HG03432 (cell line): ENCODE measurements around the gene PRRT1B.

Experiments
- ATAC-seq: cut with Tn5 transposase; IDR thresholded peaks from one replicate; pipeline ENCODE4 v1.9.1; 2021; ENCODE audit warnings: mild to moderate bottlenecking, moderate library complexity; ENCODE audit not compliant: unreplicated experiment

Gene PRRT1B

GRCh38 chr9:131594906-131595665 is 49.8 kb downstream of the PRRT1B start:
- no peak for ATAC-seq

- ATAC-seq = no peak
These were observed 50.5 kb downstream of the PRRT1B start for GRCh38 chr9:131595696-131596429.

GRCh38 chr9:131596430-131596743 is 51.1 kb downstream of the PRRT1B start:
- no peak for ATAC-seq

- ATAC-seq = no peak
These were observed 51.9 kb downstream of the PRRT1B start for GRCh38 chr9:131597246-131597645.

GRCh38 chr9:131598121-131598520 is 52.8 kb downstream of the PRRT1B start:
- no peak for ATAC-seq

GRCh38 chr9:131601683-131602181 is 56.4 kb downstream of the PRRT1B start:
- no peak for ATAC-seq

- ATAC-seq = no peak
These were observed 57.9 kb downstream of the PRRT1B start for GRCh38 chr9:131603199-131603598.

GRCh38 chr9:131603711-131604439 is 58.6 kb downstream of the PRRT1B start:
- no peak for ATAC-seq

GRCh38 chr9:131605770-131606590 is 60.7 kb downstream of the PRRT1B start:
- no peak for ATAC-seq

GRCh38 chr9:131606896-131607567 is 61.7 kb downstream of the PRRT1B start:
- no peak for ATAC-seq

- no peak for ATAC-seq
These were observed 62.3 kb downstream of the PRRT1B start for GRCh38 chr9:131607591-131607990.

- no peak for ATAC-seq
These were observed 63.2 kb downstream of the PRRT1B start for GRCh38 chr9:131608493-131609037.
